HK-2 (cell line): Measurements from ENCODE around the gene C12orf43.
"Not testable (repeated sequence)": the region's sequence is repeated elsewhere in the genome, so short reads cannot be mapped to it uniquely, and the experiment has no call there.

Experiments
- DNase-seq: peaks from one replicate; pipeline ENCODE4 v3.0.0-alpha.2; 2018; ENCODE audit not compliant: unreplicated experiment

C12orf43 gene

GRCh38 chr12:121015825-121016766 is at the start of gene C12orf43:
Gene C12orf43 (minus strand): TSS chr12:121016487. CDS start chr12:121016474, 13 bp downstream.
- DNase-seq = peak; percentile 87

GRCh38 chr12:121065345-121065744 is 49.1 kb upstream of the C12orf43 start:
- DNase-seq = no peak

- DNase-seq = not testable (repeated sequence)
Observed at GRCh38 chr12:121064586-121064985, 48.3 kb upstream of the C12orf43 start.

GRCh38 chr12:121064116-121064515 is 47.8 kb upstream of the C12orf43 start:
- DNase-seq = no peak

- no peak for DNase-seq
Observed at GRCh38 chr12:121062391-121063045, 46.2 kb upstream of the C12orf43 start.

GRCh38 chr12:121061831-121062230 is 45.5 kb upstream of the C12orf43 start:
- DNase-seq = no peak

GRCh38 chr12:121060149-121061001 is 44.1 kb upstream of the C12orf43 start:
- DNase-seq = no peak

- DNase-seq = no peak
Observed at GRCh38 chr12:121059031-121059898, 43.0 kb upstream of the C12orf43 start.

- DNase-seq = no peak
Observed at GRCh38 chr12:121057794-121058193, 41.5 kb upstream of the C12orf43 start.

GRCh38 chr12:121053706-121054105 is 37.4 kb upstream of the C12orf43 start:
- no peak for DNase-seq

GRCh38 chr12:121050725-121051124 is 34.4 kb upstream of the C12orf43 start:
- DNase-seq = no peak

- DNase-seq = no peak
Observed at GRCh38 chr12:121048442-121048841, 32.2 kb upstream of the C12orf43 start.

GRCh38 chr12:121047400-121047799 is 31.1 kb upstream of the C12orf43 start:
- not testable (repeated sequence) for DNase-seq

GRCh38 chr12:121043067-121043466 is 26.8 kb upstream of the C12orf43 start:
- no peak for DNase-seq

GRCh38 chr12:121038861-121039668 is 22.8 kb upstream of the C12orf43 start, which contains the start of gene OASL:
Gene OASL (minus strand): TSS chr12:121039246. CDS start chr12:121038971, 275 bp downstream.
- DNase-seq = peak; percentile 7

GRCh38 chr12:121036810-121037326 is 20.6 kb upstream of the C12orf43 start:
- DNase-seq = no peak

GRCh38 chr12:121034616-121035305 is 18.5 kb upstream of the C12orf43 start:
- DNase-seq = no peak

GRCh38 chr12:121033625-121034349 is 17.5 kb upstream of the C12orf43 start:
- DNase-seq = peak; percentile 37
